Left kidney (tissue), 8 donors: ENCODE results near the gene FOXD4L1. TPM values are rescaled to one million over a fixed set of nuclear protein-coding genes. Genes with fewer than 3 reads are reported as not detected.
"Not testable (repeated sequence)": the region's sequence is repeated elsewhere in the genome, so short reads cannot be mapped to it uniquely, and the experiment has no call there.

Experiments
- DNase-seq: peaks from one replicate; pipeline ENCODE4 v3.0.0-alpha.2; 2013
- long read RNA-seq, 8 donors: transcript quantifications; one replicate each; lab custom pipeline, GENCODE V29; 2026
- polyA plus RNA-seq: library from polyadenylated mRNA; unstranded; fragments of 120-200 nt; gene quantifications from one replicate; pipeline ENCODE4 v1.2.1, GENCODE V29; 2013; ENCODE audit not compliant: insufficient read length

The FOXD4L1 gene
- polyA plus RNA-seq: 0.60 TPM
- long read RNA-seq, donor 1: 0 reads
- long read RNA-seq, donor 2: 0 reads
- long read RNA-seq, donor 3, partial matches to known transcripts: 0 of 1 reads
- long read RNA-seq, donor 3, other reads (novel, unspliced or antisense): 0 of 1 reads
- long read RNA-seq, donor 4: 0 reads
- long read RNA-seq, donor 5: 0 reads
- long read RNA-seq, donor 6: 0 reads
- long read RNA-seq, donor 7: 0 reads
- long read RNA-seq, donor 8: 0 reads

DNA sequence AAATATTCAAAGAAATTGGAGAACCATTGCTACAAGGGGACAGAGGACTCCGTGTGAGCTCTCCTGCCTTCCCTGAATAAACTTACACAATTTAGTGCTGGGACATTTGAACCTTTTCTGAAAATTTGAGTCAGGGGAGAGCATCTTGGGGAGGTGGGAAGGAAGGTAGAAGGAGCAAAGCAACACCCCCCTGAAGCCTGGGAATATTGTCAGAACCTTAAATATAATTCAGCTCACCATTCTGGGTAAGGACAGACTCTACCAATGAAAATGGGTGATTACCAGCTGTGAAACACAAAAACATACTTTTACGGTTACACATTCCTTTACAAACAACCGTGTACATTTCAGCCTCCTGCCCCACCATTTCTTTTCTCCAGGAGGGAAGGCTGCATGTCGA lies at the start of gene FOXD4L1:
TSS of gene FOXD4L1 (plus strand) at position 301 of the 400 bp plus-strand sequence. CDS start 592 bp downstream, outside the sequence.
- DNase-seq: not testable (repeated sequence)

DNA sequence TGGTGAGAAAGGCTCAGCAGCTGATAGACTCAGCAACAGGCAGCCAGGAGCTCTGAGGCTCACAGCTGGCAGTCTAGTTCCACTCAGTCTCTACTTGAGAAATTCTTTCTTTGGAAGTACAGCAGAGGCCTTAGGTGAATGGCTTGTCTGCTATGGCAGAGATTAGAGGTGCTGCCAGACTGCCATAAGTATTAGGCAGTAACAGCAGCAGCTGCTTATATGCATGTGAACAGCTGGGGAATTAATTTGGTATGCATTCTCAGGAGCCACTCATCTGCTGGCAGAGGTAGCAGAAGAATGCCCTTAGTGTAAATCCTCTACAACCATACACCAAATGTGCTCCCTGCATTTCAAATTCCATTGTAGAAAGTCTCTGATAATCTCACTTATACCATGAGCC lies 32.7 kb upstream of the FOXD4L1 start:
- not testable (repeated sequence) for DNase-seq

DNA sequence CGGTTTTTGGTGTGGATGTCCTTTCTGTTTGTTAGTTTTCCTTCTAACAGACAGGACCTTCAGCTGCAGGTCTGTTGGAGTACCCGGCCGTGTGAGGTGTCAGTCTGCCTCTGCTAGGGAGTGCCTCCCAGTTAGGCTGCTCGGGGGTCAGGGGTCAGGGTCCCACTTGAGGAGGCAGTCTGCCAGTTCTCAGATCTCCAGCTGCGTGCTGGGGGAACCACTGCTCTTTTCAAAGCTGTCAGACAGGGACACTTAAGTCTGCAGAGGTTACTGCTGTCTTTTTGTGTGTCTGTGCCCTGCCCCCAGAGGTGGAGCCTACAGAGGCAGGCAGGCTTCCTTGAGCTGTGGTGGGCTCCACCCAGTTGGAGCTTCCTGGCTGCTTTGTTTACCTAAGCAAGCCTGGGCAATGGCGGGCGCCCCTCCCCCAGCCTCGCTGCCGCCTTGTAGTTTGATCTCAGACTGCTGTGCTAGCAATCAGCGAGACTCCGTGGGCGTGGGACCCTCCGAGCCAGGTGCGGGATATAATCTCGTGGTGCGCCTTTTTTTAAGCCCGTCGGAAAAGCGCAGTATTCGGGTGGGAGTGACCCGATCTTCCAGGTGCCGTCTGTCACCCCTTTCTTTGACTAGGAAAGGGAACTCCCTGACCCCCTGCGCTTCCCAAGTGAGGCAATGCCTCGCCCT lies 21.6 kb upstream of the FOXD4L1 start:
- not testable (repeated sequence) for DNase-seq

DNA sequence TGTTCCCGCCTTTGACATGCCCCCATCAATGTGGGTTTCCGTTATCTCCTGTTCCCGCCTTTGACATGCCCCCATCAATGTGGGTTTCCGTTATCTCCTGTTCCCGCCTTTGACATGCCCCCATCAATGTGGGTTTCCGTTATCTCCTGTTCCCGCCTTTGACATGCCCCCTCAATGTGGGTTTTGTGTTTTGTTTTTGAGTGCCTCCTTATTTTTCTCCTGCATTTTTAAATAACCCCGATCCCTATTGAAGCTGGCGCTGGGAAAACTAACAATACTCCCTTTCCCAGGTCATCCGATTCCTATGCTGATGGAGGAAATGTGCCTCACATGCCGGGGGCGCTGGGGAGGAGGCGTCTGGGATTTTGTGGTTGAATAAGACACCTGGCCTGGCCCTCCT lies 1.9 kb upstream of the FOXD4L1 start:
- DNase-seq: not testable (repeated sequence)

DNA sequence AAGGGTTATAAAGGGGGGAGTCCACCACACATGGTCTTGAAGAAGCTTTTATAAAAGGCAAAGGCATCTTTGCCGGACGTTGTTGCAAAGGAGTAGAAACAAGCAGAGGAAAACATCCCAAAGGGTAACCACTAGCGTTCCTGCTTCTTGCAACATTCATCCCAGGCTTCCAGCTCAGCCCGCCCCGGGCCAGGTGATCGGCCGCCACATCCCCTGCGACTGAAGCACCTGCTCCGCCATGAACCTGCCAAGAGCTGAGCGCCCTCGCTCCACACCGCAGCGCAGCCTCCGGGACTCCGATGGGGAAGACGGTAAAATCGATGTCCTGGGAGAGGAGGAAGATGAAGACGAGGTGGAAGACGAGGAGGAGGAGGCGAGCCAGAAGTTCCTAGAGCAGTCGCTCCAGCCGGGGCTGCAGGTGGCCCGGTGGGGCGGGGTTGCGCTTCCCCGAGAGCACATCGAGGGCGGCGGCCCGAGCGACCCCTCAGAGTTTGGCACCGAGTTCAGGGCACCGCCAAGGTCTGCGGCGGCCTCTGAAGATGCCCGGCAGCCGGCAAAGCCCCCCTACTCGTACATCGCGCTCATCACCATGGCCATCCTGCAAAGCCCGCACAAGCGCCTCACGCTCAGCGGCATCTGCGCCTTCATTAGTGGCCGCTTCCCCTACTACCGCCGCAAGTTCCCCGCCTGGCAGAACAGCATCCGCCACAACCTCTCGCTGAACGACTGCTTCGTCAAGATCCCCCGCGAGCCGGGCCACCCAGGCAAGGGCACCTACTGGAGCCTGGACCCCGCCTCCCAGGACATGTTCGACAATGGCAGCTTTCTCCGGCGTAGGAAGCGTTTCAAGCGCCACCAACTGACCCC lies 787 bp downstream of the FOXD4L1 start:
- not testable (repeated sequence) for DNase-seq

DNA sequence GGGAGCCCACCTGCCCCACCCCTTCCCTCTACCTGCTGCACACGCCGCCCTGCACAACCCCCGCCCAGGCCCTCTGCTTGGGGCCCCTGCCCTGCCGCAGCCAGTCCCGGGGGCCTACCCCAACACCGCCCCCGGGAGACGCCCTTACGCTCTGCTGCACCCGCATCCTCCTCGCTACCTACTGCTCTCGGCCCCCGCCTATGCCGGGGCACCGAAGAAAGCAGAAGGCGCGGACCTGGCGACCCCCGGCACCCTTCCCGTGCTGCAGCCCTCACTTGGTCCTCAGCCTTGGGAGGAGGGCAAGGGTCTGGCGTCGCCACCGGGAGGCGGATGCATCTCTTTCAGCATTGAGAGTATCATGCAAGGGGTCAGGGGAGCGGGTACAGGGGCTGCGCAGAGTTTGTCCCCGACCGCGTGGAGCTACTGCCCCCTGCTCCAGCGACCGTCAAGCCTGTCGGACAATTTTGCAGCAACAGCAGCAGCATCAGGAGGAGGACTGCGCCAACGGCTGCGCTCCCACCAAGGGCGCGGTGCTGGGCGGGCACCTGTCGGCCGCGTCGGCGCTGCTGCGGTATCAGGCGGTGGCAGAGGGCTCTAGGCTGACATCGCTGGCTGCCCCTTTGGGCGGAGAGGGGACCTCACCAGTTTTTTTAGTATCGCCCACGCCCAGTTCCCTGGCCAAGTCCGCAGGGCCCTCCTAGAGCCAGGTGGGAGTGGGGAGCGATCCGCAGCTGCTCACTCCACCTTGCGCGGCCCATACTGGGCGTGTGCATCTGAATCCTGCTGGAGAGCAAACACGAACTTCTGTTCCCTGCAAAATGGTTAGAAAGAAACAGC lies 1.6 kb downstream of the FOXD4L1 start:
- DNase-seq: not testable (repeated sequence)

GRCh38 chr2:113500723-113501038 lies 2.2 kb downstream of the FOXD4L1 start:
- not testable (repeated sequence) for DNase-seq

DNA sequence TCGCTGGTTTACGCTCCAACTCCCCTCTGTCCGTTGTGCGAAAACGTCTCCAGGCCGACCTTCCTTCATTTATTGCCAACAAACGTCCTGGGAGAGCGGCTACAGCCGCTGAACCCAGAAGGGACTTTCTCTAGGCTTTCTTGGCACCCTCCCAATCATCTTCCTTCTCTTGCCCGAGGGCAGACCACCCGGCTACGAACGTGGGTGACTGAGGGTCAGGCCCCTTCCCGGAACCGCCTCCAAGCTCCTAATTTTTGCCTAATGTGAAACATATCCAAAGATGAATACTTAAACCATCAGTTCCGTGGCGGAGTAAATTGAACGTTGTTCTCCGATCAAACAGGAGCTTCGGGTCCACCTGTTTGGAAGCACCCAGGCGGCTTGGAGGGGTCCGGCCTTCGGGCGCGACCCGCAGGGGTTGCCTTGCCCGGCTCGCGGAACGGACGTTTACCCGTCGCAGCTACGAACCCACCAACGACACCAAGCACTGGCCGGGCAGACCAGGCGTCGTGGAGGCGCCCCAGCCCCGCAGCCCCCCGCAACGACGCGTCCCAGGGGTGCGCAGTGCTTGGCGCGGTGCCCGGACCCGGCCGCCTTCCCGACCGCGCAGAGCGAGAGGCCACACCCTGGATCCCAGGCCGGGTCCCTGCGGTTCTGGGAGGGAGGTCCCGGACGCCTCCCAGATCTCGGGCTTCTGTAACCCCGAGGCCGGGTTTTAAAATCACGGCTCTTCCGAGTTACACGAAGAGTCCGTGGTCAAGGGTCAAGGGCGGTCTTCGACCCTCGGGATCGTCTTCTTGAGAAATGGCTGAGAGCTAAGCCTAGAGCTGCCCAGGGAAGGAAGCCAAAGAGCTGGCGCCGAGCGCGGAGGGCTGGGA lies 4.0 kb downstream of the FOXD4L1 start:
- DNase-seq: not testable (repeated sequence)

DNA sequence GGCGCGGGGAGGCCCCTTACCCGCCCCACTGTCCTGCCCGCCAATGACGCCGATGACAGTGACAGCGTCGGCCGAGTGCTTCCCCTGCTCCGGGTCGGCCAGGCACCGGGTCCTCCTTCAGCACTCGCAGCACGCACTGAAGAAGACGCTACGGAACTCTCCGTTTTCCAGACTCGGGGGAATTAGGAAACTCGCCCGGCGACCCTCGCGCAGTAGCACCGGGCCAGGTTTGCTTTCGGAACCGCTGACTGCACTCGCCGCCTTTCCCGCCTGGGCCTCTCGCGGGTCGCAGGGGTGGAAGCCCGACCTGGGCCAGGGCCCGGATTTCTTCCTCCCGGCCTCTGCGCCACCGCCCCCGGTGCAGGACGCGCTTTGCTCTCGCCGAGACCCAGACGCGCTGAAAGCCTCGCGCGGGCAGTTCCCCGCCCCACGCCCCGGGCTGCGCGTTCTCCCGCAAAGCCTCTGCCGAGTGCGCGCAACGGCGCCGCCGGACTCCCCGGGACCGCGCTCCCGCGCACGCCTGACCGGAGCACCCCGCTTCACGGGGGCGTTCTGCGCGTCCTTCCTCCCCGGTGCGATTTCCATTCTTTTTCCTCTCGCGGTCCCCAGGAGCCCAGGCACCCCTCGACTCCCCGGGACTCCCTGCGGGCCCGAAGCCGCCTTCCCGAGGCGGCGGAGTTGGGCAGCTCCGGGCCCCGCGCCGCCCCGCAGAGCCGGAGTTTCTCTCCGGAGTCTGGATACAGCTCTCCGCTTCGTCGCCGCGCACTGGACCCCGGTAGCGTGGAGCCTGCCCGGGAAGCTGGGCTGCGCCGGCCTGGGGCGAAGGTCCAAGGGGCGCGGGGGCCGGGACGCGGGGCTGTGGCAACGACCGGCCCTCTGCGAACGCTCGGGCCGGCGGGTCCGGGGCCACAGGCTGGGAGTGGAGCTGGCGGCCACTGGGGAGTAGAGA lies 4.9 kb downstream of the FOXD4L1 start:
- peak; percentile 40 for DNase-seq

DNA sequence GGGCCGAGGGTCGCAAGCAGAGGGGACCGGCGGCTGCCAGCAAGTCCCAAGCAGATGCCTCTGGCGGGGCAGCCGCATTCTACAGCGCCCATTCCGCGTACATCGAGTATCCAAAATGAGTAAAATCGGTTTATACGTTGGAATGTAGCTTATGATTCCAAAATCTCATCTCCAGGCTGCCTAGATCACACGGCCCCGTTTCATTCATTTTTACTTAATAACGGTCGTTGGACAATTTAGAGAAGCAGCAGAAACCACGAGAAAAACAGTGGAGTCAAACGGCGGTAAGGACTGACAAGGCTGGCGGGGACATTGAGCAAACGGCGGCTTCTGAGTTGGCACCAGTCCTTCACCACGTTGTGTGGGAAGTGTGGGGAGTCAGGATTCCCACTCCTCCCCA lies 5.6 kb downstream of the FOXD4L1 start:
- DNase-seq: peak; percentile 17

- DNase-seq: not testable (repeated sequence)
Measured at GRCh38 chr2:113507394-113508140, 9.1 kb downstream of the FOXD4L1 start.

DNA sequence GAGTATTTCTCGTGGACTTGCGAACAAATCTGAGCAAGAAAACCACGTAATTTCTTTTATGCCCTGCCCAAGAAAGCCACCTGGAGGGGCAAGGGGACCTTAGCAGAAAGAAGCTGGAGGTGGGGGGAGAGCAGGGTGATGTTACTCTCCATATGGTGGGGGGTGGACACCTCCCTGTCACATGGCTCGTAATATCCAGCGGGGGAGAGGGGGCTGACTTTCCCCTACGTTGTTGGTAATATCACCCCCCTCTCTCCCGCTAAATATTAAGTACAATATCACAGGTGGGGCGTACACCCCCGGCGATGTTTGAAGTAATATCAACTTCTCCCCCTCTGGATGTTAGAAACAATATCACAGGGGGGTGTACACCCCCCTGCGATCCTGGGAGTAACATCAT lies 9.7 kb downstream of the FOXD4L1 start:
- DNase-seq: not testable (repeated sequence)

DNA sequence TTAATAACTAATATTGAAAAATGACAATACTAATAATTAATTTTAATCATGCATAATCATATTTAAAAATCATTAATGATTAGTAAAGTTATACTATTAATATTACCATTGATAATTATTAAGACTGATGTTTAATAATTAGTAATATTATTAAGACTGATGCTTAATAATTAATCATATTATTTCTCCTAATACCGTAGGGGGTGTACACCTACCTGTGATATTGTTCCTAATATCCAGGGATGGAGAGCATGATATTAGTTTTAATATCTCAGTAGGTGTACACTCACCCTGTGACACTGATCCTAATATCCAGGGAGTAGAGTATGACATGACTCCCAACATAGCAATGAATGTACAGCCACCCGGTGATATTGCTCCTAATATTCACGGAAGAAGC lies 12.4 kb downstream of the FOXD4L1 start:
- DNase-seq: not testable (repeated sequence)

- not testable (repeated sequence) for DNase-seq
Measured at GRCh38 chr2:113511859-113512258, 13.4 kb downstream of the FOXD4L1 start.

DNA sequence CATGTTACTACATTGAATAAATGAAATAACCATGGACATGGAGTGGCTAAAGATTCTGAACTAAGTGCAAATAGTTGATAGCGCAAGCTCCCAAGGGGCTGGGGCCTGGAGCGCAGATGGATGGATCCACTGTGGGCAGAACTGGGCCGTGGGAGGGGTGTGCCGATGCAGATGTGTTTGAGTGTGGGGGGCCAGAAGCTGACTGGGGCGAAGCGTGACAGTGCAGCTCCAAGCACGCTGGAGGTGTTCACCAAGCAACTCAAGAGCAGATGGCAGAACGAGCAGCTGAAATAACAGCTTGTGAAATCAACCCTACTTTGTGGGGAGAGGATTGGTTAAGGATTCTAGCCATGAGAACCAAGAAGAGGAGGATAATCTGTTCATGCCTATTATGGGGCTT lies 17.0 kb downstream of the FOXD4L1 start:
- DNase-seq: not testable (repeated sequence)

DNA sequence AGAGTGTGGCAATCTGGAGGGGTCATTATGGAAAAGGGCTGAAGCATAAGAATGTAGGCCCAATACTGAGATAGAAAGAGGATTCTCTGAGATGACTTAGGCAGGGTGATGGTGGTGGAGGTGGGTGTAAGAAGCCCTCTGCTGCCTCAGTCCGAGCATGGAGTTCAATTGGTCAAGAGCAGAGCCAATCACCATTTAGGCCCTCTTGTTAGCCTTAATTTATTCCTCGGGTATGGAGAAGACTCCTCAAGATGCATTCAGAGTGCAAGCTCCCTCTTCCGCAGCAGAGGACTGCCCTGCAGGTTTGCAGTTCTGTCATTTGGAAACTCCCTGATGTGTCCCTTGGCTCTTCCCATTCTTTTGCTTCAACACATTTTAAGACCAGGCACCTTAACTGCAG lies 17.5 kb downstream of the FOXD4L1 start:
- not testable (repeated sequence) for DNase-seq

GRCh38 chr2:113517025-113517424 lies 18.6 kb downstream of the FOXD4L1 start:
- not testable (repeated sequence) for DNase-seq

DNA sequence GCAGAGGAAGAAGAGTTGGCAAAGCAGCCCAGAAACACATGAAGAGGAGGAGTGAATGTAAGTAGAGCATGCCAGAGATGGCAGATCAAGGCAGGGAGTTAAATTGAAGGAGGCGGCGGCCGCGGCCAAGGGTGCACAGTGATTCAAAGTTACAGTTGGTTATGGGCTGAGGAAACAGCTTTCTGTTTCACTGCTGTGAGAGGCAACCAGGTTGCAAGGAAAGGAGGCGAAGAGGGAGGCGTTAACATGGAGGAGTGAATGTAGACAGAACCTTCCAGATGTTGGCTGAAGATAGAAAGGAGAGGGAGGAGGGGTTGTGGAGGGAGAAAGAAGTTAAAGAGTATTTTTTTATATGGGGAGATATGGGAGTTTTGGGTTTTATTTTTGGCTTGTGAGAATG lies 22.4 kb downstream of the FOXD4L1 start:
- not testable (repeated sequence) for DNase-seq

GRCh38 chr2:113521492-113521891 lies 23.0 kb downstream of the FOXD4L1 start:
- not testable (repeated sequence) for DNase-seq
